HuH-7 (cell line): ENCODE results near the gene NPR3.
"Not testable (repeated sequence)": the region's sequence is repeated elsewhere in the genome, so short reads cannot be mapped to it uniquely, and the experiment has no call there.

Experiments
- DNase-seq: peaks from one replicate; pipeline ENCODE4 v3.0.0; 2011; ENCODE audit warnings: low spot score

NPR3 gene

GRCh38 chr5:32765266-32765665, 54.1 kb downstream of the NPR3 start:
- no peak for DNase-seq

GRCh38 chr5:32767948-32768467, 56.9 kb downstream of the NPR3 start:
- no peak for DNase-seq

- DNase-seq = no peak
Measured at GRCh38 chr5:32769711-32770110, 58.6 kb downstream of the NPR3 start.

GRCh38 chr5:32770444-32770843, 59.3 kb downstream of the NPR3 start:
- no peak for DNase-seq

- no peak for DNase-seq
Measured at GRCh38 chr5:32771037-32771436, 59.9 kb downstream of the NPR3 start.

- no peak for DNase-seq
Measured at GRCh38 chr5:32773944-32774343, 62.8 kb downstream of the NPR3 start.

GRCh38 chr5:32776200-32776599, 65.1 kb downstream of the NPR3 start:
- no peak for DNase-seq

GRCh38 chr5:32777222-32777621, 66.1 kb downstream of the NPR3 start:
- DNase-seq = no peak

GRCh38 chr5:32777733-32778132, 66.6 kb downstream of the NPR3 start:
- no peak for DNase-seq

GRCh38 chr5:32778403-32778802, 67.3 kb downstream of the NPR3 start:
- DNase-seq = no peak

GRCh38 chr5:32779754-32780415, 68.8 kb downstream of the NPR3 start:
- no peak for DNase-seq

- DNase-seq = no peak
Measured at GRCh38 chr5:32780508-32780919, 69.4 kb downstream of the NPR3 start.

GRCh38 chr5:32783661-32784060, 72.5 kb downstream of the NPR3 start:
- DNase-seq = no peak

- no peak for DNase-seq
Measured at GRCh38 chr5:32785611-32786254, 74.6 kb downstream of the NPR3 start.

- DNase-seq = no peak
Measured at GRCh38 chr5:32786311-32786710, 75.2 kb downstream of the NPR3 start.

- DNase-seq = no peak
Measured at GRCh38 chr5:32790411-32790951, 79.4 kb downstream of the NPR3 start.

- no peak for DNase-seq
Measured at GRCh38 chr5:32791536-32792243, 80.6 kb downstream of the NPR3 start.

GRCh38 chr5:32794086-32794485, 83.0 kb downstream of the NPR3 start:
- DNase-seq = peak; percentile 5

GRCh38 chr5:32802764-32803163, 91.6 kb downstream of the NPR3 start:
- DNase-seq = no peak

- DNase-seq = no peak
Measured at GRCh38 chr5:32803656-32804055, 92.5 kb downstream of the NPR3 start.

GRCh38 chr5:32805462-32805861, 94.3 kb downstream of the NPR3 start:
- not testable (repeated sequence) for DNase-seq

- no peak for DNase-seq
Measured at GRCh38 chr5:32805971-32806638, 95.0 kb downstream of the NPR3 start.
